A549 (cell line): ENCODE measurements around the gene ZMYND12. TPM values are rescaled to one million over a fixed set of nuclear protein-coding genes. Genes with fewer than 3 reads are reported as not detected.

ENCODE experiments used
- ATAC-seq, 2 experiments: fragments of 200-7000 bp in 1 of 2; fragments of >200 bp in 1 of 2; cut with Nextera tagmentation in 1 of 2; cut with Tn5 transposase in 1 of 2; 3 replicates each; pipeline versions ENCODE4 v1.8.0 to v1.9.1; 2018 to 2020; ENCODE audit warnings: mild to moderate bottlenecking in 1 of 2, moderate library complexity in 1 of 2
- CTCF ChIA-PET: fragments of 300-600 bp; sonication (Branson Sonifier 250); formaldehyde crosslinking; extraction: SDS; loops from one replicate; lab custom pipeline; 2021; ENCODE audit warnings: antibody characterized with exemption, inconsistent platforms; lab: Yijun Ruan, JAX
- POLR2A ChIA-PET: fragments of 350-600 bp; formaldehyde crosslinking; extraction: SDS; loops from one replicate; lab custom pipeline; 2021; ENCODE audit warnings: antibody characterized with exemption, inconsistent platforms; lab: Yijun Ruan, JAX
- DNase-seq, 2 experiments: peaks; one replicate each; pipeline versions ENCODE4 v3.0.0 to v3.0.0-alpha.2; 2011 to 2016; ENCODE audit warnings: low read depth in 1 of 2, low spot score in 1 of 2
- FAIRE-seq: peaks from 2 replicates; lab custom pipeline; 2011; peaks lifted over from hg19 to GRCh38; lab: Jason Lieb, UNC
- H3K27ac ChIP-seq, 2 experiments: fragments of >200 bp; sonication (Bioruptor Twin); formaldehyde crosslinking; 3 replicates each; pipeline ENCODE4 v1.5.1; 2016 to 2017
- H3K4me1 ChIP-seq: fragments of >200 bp; sonication (Bioruptor Twin); formaldehyde crosslinking; 3 replicates; pipeline ENCODE4 v1.6.1; 2016
- H3K4me2 ChIP-seq: fragments of >200 bp; sonication (Bioruptor Twin); formaldehyde crosslinking; 3 replicates; pipeline ENCODE4 v1.6.1; 2016
- H3K4me3 ChIP-seq: fragments of >200 bp; sonication (Bioruptor Twin); formaldehyde crosslinking; 3 replicates; pipeline ENCODE4 v1.5.1; 2016
- H3K9me3 ChIP-seq: fragments of >200 bp; sonication (Bioruptor Twin); formaldehyde crosslinking; 3 replicates; pipeline ENCODE4 v1.6.1; 2016
- BHLHE40 ChIP-seq: IDR thresholded peaks from 2 replicates; pipeline ENCODE4 v1.6.1; 2012; ENCODE audit warnings: low read depth, low read length, inconsistent platforms
- CBX2 ChIP-seq: fragments of 200-600 bp; sonication (generic); IDR thresholded peaks from 2 replicates; pipeline ENCODE4 v1.6.1; 2016; ENCODE audit warnings: low read depth, mild to moderate bottlenecking, borderline replicate concordance
- CEBPB ChIP-seq, 2 experiments: fragments of >200 bp in 1 of 2; sonication (Bioruptor Twin) in 1 of 2; formaldehyde crosslinking in 1 of 2; IDR thresholded peaks; 2 replicates each; pipeline ENCODE4 v1.6.1; 2012 to 2016
- CHD2 ChIP-seq: fragments of 150-350 bp; IDR thresholded peaks from 2 replicates; pipeline ENCODE4 v1.6.1; 2014; ENCODE audit warnings: low read length; ENCODE audit not compliant: partially characterized antibody
- CTCF ChIP-seq: fragments of >200 bp; sonication (Bioruptor Twin); formaldehyde crosslinking; IDR thresholded peaks from 3 replicates; pipeline ENCODE4 v1.5.1; 2016
- EHF ChIP-seq: fragments of 250-450 bp; sonication (Bioruptor Pico); IDR thresholded peaks from 2 replicates; pipeline ENCODE4 v1.5.0; 2020; ENCODE audit warnings: mild to moderate bottlenecking
- EHMT2 ChIP-seq: fragments of 200-600 bp; sonication (generic); IDR thresholded peaks from 2 replicates; pipeline ENCODE4 v1.6.1; 2016; ENCODE audit warnings: antibody characterized with exemption, low read depth, mild to moderate bottlenecking, moderate library complexity
- FOSL2 ChIP-seq, 2 experiments: fragments of 450-650 bp in 1 of 2; fragments of >200 bp in 1 of 2; sonication (Bioruptor Twin) in 1 of 2; formaldehyde crosslinking; IDR thresholded peaks; 2 replicates each; pipeline versions ENCODE4 v1.5.0 to v1.6.1; 2016 to 2020; ENCODE audit warnings: mild to moderate bottlenecking in 1 of 2, moderate library complexity in 1 of 2
- HDAC2 ChIP-seq: fragments of 200-600 bp; sonication (generic); IDR thresholded peaks from 2 replicates; pipeline ENCODE4 v1.6.1; 2016
- HEYL ChIP-seq: fragments of 250-450 bp; sonication (Bioruptor Pico); IDR thresholded peaks from 2 replicates; pipeline ENCODE4 v1.8.0; 2021; ENCODE audit warnings: mild to moderate bottlenecking, moderate library complexity
- HOXB13 ChIP-seq: fragments of 250-450 bp; sonication (Bioruptor Pico); IDR thresholded peaks from 2 replicates; pipeline ENCODE4 v1.5.0; 2020; ENCODE audit warnings: low read depth, mild to moderate bottlenecking, moderate library complexity
- JUNB ChIP-seq: fragments of >200 bp; sonication (Bioruptor Twin); formaldehyde crosslinking; IDR thresholded peaks from 2 replicates; pipeline ENCODE4 v1.6.1; 2016
- KDM5A ChIP-seq: fragments of 200-600 bp; sonication (generic); IDR thresholded peaks from 2 replicates; pipeline ENCODE4 v1.6.1; 2016; ENCODE audit warnings: antibody characterized with exemption, mild to moderate bottlenecking
- MAX ChIP-seq: IDR thresholded peaks from 2 replicates; pipeline ENCODE4 v1.6.1; 2012
- NPAS2 ChIP-seq: fragments of 250-450 bp; sonication (Bioruptor Pico); IDR thresholded peaks from 2 replicates; pipeline ENCODE4 v1.8.0; 2022; ENCODE audit warnings: mild to moderate bottlenecking, moderate library complexity, borderline replicate concordance
- POLR2A ChIP-seq: IDR thresholded peaks from 2 replicates; pipeline ENCODE4 v1.6.1; 2012; ENCODE audit warnings: mild to moderate bottlenecking, low read length
- POLR2AphosphoS2 ChIP-seq: conservative IDR thresholded peaks from 2 replicates; pipeline ENCODE4 v1.6.1; 2012; ENCODE audit warnings: low read length, improper control_type of control experiment, inconsistent platforms
- RNF2 ChIP-seq: fragments of 200-600 bp; sonication (generic); IDR thresholded peaks from 2 replicates; pipeline ENCODE4 v1.6.1; 2016; ENCODE audit warnings: low read depth, mild to moderate bottlenecking, antibody characterized with exemption, moderate library complexity, borderline replicate concordance
- SMC3 ChIP-seq: fragments of >200 bp; sonication (Bioruptor Twin); formaldehyde crosslinking; IDR thresholded peaks from 3 replicates; pipeline ENCODE4 v1.6.1; 2018; ENCODE audit warnings: inconsistent platforms
- SREBF2 ChIP-seq: fragments of 450-650 bp; IDR thresholded peaks from 2 replicates; pipeline ENCODE4 v1.6.1; 2014; ENCODE audit warnings: mild to moderate bottlenecking, moderate library complexity
- ZFP36 ChIP-seq: fragments of 450-650 bp; IDR thresholded peaks from 2 replicates; pipeline ENCODE4 v1.6.1; 2014; ENCODE audit warnings: borderline replicate concordance; ENCODE audit not compliant: partially characterized antibody
- WGBS: methylation state at CpG from one replicate; pipeline ENCODE4 v1.1.6; 2017; ENCODE audit errors: missing lambda C conversion rate; 5-methylcytosine and 5-hydroxymethylcytosine counted together
- polyA plus RNA-seq, 4 experiments: library from polyadenylated mRNA; depleted of rRNA in 3 of 4; stranded (reverse); fragments of >200 nt; fragmentation: RNase III in 1 of 4; extraction: RNeasy Plus Mini Kit Qiagen cat#74134 plus additional on column Dnase treatment in 1 of 4; gene quantifications; 2 replicates in 3 of 4; 3 replicates in 1 of 4; pipeline ENCODE4 v1.2.3, GENCODE V29; 2011 to 2017

Gene ZMYND12
- polyA plus RNA-seq, 2 of the 4 experiments (the other 2 are of a cell fraction), result 0.37 to 0.90 TPM

GRCh38 chr1:42423681-42424080 lies 32.1 kb downstream of the ZMYND12 start:
- POLR2A ChIA-PET, result no interaction called here

GRCh38 chr1:42422737-42423136 lies 33.1 kb downstream of the ZMYND12 start:
- POLR2A ChIA-PET, result no interaction called here
- CTCF ChIA-PET, result no interaction called here
- ATAC-seq (no peak), DNase-seq (no peak), FAIRE-seq (no peak)
- TF ChIP-seq BHLHE40, result no peak
- TF ChIP-seq FOSL2 (IDR thresholded peaks at IDR 0.05), result no peak
- no peak for TF ChIP-seq FOSL2 (CRISPR knock-in tag; IDR thresholded peaks at IDR 0.05)
- no peak for TF ChIP-seq CEBPB (IDR thresholded peaks at IDR 0.05)
- no peak for TF ChIP-seq JUNB
- no peak for TF ChIP-seq MAX
- TF ChIP-seq RNF2, result no peak
- TF ChIP-seq HEYL, result no peak
- no peak for TF ChIP-seq CTCF
- TF ChIP-seq SMC3, result no peak
- no peak for TF ChIP-seq CHD2
- TF ChIP-seq SREBF2, result no peak
- no peak for TF ChIP-seq POLR2AphosphoS2
- TF ChIP-seq CBX2, result no peak
- no peak for TF ChIP-seq HDAC2
- H3K27ac ChIP-seq, result no peak overlapping the region
- WGBS, result 90% methylated on average over 9 of the region's 9 CpGs
- no peaks in the 10 kb centered on the region for H3K4me1 ChIP-seq
- no peaks in the 10 kb centered on the region for H3K9me3 ChIP-seq
- H3K4me3 ChIP-seq, result no peak overlapping the region
- H3K4me2 ChIP-seq, result no peak overlapping the region

More at GRCh38 chr1:42423681-42424080, 32.1 kb downstream of the ZMYND12 start:
- Histone ChIP-seq H3K27ac (no peak overlapping the region), H3K4me2 (no peak overlapping the region), H3K4me1 (no peaks in the 10 kb centered on the region), H3K4me3 (no peak overlapping the region), H3K9me3 (no peaks in the 10 kb centered on the region)
- no peak for DNase-seq
- WGBS, result 74% methylated on average over 3 of the region's 3 CpGs
- CTCF ChIA-PET, result no interaction called here
- no peak for TF ChIP-seq BHLHE40
- no peak for TF ChIP-seq KDM5A
- TF ChIP-seq HEYL, result no peak
- TF ChIP-seq POLR2A, result no peak
- FAIRE-seq, result no peak
- ATAC-seq, result no peak

- TF ChIP-seq NPAS2, result no peak
- TF ChIP-seq EHF (CRISPR knock-in tag), result no peak
- TF ChIP-seq HOXB13 (CRISPR knock-in tag), result no peak
- no peak for TF ChIP-seq POLR2A
- TF ChIP-seq ZFP36, result no peak
- TF ChIP-seq RNF2, result no peak
- TF ChIP-seq CHD2, result no peak
- TF ChIP-seq EHMT2, result no peak
- H3K9me3 ChIP-seq, result no peaks in the 10 kb centered on the region
- H3K4me3 ChIP-seq, result no peak overlapping the region
- ATAC-seq (no peak), DNase-seq (no peak), FAIRE-seq (no peak)
- CTCF ChIA-PET, result interaction anchor here (0.8 kb wide), 1 partner anchor 12 kb away, joined by 3 read pairs; no protein-coding TSS in a partner anchor
- H3K4me1 ChIP-seq, result no peaks in the 10 kb centered on the region
- H3K4me2 ChIP-seq, result no peak overlapping the region
- no peak overlapping the region for H3K27ac ChIP-seq
- POLR2A ChIA-PET, result no interaction called here
- 80% methylated on average over 9 of the region's 10 CpGs for WGBS
Measured at GRCh38 chr1:42420911-42421585, 34.8 kb downstream of the ZMYND12 start.
